HG02610 (cell line): ENCODE measurements around the gene SHC3.

Source experiments
- ATAC-seq: cut with Tn5 transposase; IDR thresholded peaks from one replicate; pipeline ENCODE4 v1.9.1; 2021; ENCODE audit warnings: mild to moderate bottlenecking, moderate library complexity; ENCODE audit not compliant: unreplicated experiment

SHC3 gene

DNA sequence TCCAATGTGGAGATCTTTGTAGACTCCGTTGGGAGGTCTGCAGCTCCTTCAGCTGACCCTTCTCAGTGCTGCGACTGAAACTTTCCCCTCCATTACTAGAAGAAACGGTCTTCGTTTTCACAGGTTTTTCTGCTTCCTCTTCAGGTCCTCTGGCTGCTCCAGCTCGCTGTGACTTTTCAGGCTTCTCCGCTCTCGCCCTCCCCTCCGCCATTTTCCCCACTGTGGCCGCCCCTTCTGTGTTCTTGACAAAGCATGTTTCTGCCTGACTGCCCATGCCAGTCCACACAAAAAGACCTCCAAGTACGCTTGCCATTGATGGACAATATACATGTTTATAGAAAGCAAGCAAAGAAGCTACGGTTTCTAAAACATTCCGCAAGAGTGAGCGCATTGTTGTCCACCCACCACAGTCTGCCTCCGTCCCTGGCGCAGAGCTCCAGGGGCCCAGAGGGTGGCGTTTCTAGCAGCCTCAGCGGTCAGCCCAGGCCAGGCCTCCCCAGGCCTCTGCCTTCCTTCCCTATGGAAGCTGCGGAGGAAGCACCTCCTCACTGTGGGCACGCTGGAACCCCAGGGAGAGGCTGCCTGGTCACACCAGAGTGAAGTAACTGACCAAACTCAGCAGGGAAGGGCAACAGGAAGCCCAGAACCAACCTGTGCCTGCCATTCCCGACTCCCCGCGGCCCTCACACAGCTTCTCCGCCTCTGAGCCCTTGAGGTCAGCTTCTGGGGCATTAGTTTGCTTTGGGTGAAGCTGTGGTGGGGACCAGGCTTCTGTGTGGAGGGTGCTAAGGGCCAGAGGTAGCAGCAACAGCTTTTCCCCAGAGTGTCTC, 207.3 kb downstream of the SHC3 start:
- no peak for ATAC-seq

DNA sequence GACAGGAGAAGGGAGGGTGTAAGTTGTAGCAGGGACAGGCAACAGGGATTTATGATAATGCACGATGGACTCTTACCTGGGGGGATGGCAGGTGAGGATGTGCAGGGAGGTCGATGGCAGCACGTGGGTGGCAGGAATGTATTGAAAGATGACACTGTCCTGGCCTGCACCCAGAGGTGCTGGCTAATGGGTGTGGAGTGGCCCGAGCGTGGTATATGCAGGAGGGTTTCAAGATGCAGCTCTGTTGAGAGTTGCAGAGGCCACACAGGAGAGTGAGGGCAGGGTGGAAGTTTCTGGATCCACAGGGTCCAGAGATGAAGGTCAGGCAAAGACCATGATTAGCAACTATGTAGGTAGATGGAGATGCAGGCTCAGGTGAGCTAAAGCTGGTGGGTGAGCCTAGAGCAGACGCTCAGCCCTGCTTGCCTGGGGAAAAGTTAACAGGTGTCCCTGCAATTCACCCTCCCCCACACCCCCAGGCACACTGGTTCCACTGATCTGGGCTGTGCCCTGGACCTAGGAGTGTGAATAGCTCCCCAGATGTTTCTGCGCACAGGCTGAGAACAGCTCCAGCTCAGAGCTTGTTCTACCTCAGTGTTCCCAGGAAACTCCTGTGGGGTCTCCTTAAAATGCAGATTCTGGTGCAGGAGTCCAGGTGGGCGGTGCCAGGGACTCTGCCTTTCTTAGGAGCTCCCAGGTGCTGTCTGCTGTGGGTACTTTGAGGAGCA, 208.8 kb downstream of the SHC3 start:
- no peak for ATAC-seq

DNA sequence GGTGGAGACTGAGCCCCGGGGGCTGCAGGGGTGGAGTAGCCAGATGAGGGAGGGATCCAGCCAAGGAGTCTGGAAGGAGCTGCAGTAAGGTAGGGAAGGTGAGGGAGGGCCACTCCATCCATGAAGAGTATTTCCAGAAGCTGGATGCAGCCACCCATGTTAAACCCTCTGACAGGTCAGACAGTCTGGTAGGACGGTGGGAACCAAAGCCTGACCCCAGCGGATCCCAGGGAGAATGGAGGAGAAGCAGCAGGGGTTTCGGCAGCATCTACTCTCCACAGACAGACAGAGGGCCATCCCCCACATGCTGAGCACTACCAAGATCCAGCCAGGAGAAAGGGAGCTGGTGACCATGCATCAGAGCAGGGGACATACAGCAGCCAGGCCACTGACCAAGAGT, 209.8 kb downstream of the SHC3 start:
- ATAC-seq = no peak

DNA sequence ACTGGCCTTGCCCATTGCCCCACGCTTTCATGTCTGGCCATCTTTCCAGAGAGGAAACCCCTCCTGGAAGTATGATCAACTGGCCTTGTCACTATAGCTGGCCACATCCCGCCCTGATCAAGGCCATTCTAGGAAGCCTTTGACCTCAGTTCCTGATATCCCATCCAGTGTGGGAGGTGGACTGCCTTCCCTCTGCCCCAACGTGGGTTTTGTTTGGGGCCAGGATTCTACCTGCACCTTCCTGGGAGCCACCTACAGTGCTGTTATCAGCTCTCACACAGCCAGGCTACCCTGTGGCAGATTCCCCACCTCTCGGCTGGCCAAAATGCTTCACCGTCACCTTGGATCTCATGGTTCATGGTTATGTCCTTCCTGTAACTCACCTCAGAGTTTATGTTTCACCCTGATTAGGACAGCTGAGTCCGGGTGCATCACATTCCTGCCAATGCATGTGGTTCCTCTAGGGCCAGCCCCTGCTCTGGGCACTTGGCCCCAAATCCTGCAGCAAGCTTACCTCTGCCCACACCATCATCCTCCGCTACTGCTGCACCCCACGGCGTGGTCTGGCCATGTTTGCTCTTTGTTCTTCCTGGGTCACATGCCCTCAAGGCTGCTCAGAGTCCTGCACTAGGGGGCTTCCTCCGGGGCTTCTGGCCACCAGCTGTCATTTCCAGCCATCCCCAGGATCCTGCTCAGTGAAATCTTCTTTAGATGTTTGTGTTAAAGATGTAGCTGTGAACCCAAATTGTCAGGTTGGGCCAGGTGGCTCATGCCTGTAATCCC, 211.5 kb downstream of the SHC3 start:
- no peak for ATAC-seq

DNA sequence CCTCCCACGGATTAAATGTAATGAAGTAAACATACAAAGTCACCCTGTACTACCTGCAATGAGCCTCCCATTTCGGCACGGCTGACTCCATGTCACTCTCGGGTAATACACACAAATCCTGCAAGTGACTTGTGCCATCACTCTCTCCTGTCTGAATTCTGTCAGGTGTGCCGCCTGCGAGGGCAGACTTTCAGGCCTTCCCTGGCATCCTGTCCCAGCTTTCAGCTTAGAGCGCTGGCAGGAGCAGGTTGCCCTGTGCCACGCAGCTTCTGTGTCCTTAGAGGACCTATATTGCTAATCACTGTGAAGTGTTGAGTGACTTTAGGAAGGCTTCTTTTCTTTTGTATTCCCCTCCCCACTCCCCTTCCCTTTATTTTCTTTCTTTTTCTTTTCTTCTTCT, 213.1 kb downstream of the SHC3 start:
- ATAC-seq = no peak

DNA sequence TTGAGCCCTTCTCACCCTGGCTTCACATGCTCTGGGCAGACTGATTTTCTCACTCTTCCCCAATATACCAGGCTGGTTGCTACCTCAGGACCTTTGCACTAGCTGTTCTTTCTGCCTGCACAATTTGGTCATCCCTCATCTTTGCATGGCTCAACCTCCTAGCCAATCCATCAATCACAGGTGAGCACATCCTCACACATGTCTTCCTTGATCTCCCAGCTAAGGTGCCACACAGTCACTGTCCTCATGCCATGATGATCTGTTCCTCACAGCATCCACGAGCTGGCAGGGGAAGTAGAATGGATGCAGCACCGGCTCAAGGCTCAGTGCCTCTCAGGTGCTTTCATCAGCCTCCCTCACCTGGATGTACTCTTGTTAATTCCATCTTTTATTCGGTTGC, 218.0 kb downstream of the SHC3 start:
- ATAC-seq = no peak

DNA sequence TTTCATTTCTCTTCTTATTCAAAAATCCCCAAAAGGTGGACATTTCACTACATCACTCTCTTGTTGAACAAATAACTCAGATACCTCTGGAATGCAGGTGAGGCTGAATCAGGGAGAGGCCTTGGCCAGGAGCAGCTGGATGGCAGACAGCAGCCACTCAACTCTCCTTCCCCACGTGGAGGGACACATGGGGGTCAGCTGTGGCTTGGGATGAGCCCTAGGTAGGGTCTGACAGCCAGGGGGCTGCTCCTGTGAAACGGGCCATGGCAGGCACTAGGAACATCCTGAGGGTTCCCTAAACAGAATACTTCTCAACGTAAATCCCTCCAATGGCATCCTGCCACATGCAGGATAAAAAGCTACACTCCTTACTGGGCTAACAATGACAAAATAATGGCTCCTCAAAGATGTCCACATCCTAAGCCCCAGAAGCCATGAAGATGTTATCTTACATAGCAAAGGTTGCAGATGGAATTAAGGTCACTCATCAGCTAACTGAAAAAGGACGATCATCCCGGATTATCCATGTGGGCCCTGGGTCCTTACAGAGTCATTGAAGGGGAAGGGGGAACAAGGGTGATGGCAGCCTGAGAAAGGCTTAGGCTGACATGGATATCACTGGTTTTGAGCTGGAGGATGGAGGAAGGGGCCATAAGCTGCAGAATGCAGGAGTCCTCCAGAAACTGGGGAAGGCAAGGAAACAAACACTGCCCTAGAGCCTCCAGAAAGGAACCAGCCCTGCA, 218.7 kb downstream of the SHC3 start:
- ATAC-seq = no peak

DNA sequence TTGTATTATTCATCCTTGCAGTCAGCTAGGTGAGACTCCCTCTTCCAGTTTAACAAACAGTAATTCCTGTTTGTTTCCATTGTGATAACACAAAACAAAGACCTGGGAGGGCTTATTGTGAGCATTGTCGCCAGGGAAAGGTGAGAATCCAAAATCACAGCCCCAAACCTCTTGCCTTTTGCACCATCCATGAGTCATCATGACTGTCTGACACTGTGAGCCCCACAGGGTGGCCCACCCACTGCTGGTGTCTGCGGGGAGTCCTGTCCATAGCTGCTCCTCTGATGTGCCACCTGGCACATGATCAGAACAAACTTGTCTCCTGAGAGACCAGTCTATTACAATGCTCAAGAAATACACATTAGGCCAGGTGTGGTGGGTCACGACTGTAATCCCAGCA, 221.1 kb downstream of the SHC3 start:
- no peak for ATAC-seq
